Fibroblast of peridontal ligament (primary cell): ENCODE results near the gene AP4S1.
"Not testable (repeated sequence)": the region's sequence is repeated elsewhere in the genome, so short reads cannot be mapped to it uniquely, and the experiment has no call there.

ENCODE experiments used
- DNase-seq: peaks from one replicate; pipeline ENCODE4 v3.0.0-alpha.2; 2010; ENCODE audit errors: extremely low read depth

AP4S1 gene

DNA sequence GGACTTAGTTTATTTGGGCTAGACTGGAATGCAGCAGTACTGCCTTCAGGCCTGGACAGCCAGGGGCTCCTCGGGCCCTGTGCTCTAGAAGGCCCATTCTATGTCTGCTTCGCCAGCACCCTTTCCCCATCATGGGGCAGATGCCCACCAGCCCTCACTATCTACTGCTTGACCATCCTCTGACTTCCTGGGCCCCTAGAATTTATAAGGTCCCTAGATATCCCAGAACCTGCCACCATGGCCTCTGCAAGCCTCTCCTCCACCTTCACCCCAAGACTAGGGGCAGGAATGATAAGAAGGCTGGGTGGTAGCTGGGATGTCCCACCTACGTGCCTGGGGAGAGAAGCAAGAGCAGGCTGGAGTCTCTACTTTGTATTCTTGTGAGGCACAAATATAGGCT, 59.6 kb downstream of the AP4S1 start:
- no peak for DNase-seq

DNA sequence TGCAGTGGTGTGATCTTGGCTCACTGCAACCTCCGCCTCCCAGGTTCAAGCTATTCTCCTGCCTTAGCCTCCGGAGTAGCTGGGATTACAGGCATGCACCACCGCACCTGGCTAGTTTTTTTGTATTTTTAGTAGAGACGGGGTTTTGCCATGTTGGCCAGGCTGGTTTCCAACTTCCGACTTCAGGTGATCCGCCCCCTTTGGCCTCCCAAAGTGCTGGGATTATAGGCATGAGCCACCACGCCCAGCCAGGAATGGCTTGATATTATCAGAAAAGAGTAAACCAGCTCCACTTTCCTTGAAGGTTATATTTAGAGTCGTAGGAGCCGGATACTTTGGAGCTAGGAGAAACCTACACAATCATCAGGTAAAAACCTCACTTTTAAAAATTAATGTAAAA, 61.0 kb downstream of the AP4S1 start:
- not testable (repeated sequence) for DNase-seq

DNA sequence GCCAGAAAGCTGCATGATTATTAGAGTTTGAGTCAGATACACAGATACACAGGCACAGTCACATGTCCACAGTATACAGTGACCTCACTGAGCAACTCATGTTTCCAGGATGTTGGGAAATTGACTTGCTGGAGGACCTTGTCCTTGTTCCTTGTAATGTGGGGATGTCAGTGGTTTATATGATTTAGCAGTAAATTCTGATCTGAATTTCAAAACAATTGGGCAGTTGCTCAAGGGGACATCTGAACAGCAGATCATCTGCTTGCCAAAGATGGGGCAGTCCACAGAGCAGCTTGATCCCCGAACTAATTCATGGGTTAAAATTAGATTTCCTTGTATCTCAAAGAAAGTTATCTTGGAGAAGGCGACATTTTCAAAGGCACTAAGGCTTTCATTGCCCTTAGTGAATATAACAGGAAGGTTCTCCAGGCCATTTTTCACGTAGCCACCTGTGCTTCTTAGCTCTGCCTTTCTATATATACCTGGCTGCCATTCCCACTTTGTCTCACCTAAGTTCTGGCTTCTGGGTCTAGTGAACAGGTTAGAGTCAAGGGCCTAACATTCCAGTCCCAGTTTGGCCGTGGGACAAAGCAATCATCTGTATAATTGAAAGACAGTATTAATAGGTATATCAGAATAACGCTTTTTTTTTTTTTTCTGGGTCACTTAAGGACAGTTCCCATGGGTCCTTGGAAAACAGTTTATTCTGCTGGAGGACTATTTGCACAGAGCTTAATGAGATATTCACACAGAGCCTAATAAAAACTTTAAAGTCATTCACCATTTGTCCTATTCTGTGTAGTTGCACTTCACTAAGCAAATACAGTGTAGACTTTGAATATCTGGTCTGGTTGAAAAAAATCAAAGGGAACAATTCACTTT, 65.7 kb downstream of the AP4S1 start:
- DNase-seq, result peak; percentile 96

DNA sequence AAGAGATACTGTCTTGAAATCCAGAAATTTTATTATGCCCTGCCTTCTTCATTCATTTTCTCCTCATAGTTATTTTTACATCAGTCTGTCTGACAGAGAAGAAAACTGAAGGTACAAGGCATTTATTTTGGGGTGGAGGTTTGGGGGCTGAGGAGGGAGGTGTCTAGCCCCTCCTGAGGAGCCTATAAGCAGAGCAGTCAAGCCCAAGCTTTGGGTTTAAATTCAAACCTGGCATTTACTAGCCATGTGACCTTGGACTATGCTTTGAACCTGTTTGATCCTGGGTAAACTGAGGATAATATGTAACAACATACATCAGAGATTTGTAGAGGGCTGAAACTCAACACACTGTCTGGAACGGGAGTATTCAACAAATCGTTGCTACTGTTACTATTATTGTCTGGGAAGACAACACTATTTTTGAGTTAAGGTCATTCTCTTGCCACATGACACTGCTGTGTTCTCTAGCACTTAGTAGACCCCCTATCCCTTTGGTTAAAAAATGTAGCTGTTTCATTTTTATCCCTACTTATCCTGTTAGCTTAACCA, 66.8 kb downstream of the AP4S1 start:
- DNase-seq, result no peak

GRCh38 chr14:31093884-31094839, 68.7 kb downstream of the AP4S1 start:
- not testable (repeated sequence) for DNase-seq

- not testable (repeated sequence) for DNase-seq
Measured at GRCh38 chr14:31095817-31096216, 70.4 kb downstream of the AP4S1 start.

- peak; percentile 26 for DNase-seq
Measured at GRCh38 chr14:31096255-31096654, 70.8 kb downstream of the AP4S1 start.

GRCh38 chr14:31097081-31097480, 71.6 kb downstream of the AP4S1 start:
- DNase-seq, result no peak

DNA sequence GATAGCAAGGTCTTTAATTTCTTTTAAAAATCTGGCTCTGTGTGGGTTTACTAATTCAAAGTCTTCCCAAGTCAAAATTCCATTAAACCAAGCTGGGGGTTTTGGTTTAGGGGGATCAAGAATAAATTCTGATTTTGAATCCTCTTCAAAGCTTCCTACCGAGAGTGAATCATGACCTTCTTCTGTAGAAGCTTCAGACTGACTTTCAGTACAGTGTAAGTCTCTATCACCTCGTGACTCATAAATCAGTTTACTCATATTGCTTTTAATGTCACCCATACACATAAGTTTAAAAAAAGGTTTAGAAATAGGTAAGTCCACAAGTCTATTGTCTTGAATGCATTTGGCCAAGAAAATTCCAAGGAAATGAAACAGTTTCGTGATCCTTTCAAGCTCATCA, 81.3 kb downstream of the AP4S1 start:
- DNase-seq, result no peak

DNA sequence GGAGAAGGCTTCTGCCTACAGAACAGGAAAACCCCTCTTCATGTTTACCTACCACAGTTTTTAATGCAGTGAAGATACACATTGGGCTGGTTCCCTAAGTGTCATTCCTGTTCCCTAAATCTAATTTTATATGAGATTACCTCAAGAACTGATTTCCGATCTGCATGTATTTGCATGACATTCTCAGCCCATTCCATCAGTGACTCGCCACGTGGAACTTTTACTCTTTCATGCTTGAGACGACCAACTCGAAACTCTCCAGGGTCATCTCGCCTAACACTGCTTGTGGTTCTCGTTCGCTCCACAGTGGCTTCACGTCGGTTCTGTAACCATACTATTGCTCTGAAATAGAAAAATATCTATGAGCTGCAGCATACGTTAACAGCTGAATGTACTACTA, 83.8 kb downstream of the AP4S1 start:
- no peak for DNase-seq

- DNase-seq, result no peak
Measured at GRCh38 chr14:31110872-31111271, 85.4 kb downstream of the AP4S1 start.

DNA sequence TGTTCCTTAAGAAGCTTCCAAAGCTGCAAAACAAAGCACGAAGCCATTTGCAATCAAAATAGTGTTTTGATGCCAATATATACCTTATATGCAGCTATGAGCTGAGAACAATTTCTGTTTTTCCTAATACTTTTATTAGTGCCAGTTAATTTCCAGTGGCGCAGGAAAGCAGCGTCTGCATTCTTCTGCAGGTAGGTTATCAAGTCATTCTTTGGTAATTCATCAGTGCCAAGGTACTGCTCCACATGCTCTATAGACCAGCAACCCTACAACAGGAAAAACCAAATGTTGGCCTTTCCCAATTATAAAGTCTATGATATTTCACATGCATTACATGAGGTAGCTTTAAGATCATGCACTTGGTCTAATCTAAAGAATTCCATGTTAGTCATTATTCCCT, 88.3 kb downstream of the AP4S1 start:
- no peak for DNase-seq

DNA sequence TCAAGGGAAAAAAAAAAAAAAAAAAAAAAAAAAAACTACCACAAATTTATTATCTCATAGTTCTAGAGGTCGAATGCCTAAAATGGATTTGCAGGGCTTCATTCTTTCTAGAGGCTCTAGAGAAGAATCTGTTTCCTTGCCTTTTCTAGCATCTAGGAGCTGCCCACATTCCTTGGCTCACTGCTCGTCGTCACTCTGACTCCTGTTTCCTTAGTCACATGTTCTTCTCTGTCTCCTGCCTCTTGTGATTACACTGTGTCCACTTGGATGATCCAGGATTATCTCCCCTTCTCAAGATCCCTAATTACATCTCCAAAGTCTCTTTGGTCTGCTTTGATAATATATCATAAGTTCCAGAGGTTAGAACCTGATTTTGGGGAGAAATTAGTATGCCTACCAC, 93.4 kb downstream of the AP4S1 start:
- DNase-seq, result no peak

GRCh38 chr14:31122098-31122611, 96.7 kb downstream of the AP4S1 start:
- DNase-seq, result no peak

DNA sequence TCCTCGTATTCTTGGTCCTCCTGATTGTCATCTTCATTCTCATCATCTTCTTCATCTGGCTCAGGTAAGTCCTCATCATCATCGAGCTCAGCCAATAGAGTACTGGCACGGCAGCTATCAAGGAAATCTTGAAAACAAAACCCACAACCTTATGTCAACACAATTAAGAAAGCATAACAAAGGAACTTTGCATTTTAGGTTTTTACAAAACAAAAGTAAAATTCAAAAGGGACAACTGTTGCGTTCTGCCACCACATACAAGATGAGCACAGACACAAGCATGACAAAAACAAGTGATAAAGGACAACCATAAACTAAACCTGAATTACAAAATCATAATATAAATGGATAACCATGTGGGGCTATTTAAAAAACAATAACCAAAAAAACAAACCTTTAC, 97.5 kb downstream of the AP4S1 start:
- DNase-seq, result no peak

GRCh38 chr14:31124197-31124596, 98.7 kb downstream of the AP4S1 start:
- peak; percentile 27 for DNase-seq

DNA sequence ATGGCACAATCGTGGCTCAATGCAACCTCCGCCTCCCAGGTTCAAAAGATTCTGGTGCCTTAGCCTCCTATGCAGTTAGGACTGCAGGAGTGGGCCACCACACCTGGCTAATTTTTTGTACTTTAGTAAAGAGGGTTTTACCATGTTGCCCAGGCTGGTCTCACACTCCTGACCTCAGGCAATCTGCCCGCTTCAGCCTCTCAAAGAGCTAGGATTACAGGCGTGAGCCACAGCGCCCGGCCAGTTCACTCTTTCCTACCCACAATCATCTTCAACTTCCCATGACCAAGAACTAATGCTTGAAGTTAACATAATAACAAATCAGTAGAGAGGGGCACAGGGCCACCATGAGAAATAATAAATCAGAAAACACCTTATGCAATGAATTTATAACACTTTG, 99.8 kb downstream of the AP4S1 start:
- DNase-seq, result no peak

DNA sequence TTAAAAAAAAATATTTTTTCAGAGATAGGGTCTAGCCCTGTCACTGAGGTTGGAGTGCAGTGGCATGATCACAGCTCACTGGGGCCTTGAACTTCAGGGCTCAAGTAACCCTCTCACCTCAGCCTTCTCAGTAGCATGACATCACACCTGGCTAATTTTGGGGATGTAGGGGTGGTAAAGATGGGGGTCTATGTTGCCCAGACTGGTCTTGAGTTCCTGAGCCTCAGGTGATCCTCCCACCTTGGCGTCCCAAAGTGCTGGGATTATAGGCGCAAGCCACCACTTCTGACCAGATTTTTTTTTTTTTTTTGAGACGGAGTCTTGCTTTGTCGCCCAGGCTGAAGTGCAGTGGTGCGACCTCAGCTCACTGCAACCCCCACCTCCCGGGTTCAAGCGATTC, 101.2 kb downstream of the AP4S1 start:
- no peak for DNase-seq

DNA sequence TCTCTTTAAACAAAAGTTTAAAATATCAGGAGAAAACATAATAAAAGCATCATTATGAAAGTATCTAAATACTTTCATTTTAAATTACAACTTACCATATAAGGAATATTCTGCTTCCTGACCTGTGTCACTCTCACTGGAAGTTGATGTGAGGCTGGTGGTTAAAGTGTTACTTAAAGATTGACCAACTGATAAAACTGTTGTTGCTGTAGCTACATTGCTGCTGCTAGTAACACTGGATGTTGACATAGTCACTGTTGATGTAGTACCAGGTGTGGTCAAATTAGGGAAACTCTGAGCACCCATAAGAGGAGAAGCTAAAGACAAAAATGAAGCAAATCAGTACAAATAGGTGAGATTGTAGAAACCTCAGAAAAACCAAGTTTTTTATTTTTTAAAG, 102.2 kb downstream of the AP4S1 start:
- DNase-seq, result no peak

DNA sequence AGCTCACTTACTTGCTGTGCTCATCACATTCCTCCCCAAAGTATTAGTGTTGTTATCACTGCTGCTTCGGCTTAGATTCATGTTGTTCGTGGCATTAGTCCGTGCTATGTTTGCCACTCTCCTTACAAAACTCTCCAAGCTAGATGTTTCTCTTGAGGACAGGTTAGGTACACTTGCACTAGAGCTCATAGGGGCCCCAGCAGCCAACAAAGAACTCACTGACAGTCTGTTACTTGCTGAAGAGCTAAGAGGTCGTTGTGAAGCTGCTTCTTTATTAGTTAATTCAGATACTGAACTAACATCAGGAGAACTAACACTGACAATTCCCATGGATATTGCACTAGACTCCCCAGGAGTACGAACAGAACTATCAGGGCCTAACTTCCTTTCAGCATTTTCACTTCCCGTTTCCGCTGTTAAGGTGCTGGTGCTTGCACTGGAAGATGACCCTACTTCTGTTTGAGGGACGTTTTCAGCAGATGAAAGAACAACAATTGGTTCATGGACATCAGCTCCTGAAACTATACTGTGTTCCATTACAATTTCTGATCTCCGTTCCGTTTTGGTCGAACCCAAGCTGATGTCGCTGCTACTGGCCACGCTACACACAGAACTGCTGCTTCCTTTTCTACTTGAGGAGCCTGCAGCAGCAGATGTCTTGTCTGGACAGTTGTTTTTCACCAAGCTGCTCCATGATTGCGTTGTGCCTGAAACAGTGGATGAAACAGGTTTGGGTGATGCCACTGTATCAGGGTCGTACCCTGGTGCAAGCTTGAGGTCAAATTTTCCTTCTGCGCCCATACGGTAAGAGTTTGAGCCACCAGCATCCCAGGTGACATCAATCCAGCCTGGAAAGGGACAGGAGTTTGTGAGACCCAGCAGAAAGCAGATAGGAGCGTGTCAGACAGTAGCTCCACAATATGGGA, 103.4 kb downstream of the AP4S1 start:
- no peak for DNase-seq

GRCh38 chr14:31133133-31133532, 107.7 kb downstream of the AP4S1 start:
- no peak for DNase-seq
